ENCODE data around the gene SLC38A9.
"Not testable (repeated sequence)": the region's sequence is repeated elsewhere in the genome, so short reads cannot be mapped to it uniquely, and the experiment has no call there.

Gene SLC38A9

DNA sequence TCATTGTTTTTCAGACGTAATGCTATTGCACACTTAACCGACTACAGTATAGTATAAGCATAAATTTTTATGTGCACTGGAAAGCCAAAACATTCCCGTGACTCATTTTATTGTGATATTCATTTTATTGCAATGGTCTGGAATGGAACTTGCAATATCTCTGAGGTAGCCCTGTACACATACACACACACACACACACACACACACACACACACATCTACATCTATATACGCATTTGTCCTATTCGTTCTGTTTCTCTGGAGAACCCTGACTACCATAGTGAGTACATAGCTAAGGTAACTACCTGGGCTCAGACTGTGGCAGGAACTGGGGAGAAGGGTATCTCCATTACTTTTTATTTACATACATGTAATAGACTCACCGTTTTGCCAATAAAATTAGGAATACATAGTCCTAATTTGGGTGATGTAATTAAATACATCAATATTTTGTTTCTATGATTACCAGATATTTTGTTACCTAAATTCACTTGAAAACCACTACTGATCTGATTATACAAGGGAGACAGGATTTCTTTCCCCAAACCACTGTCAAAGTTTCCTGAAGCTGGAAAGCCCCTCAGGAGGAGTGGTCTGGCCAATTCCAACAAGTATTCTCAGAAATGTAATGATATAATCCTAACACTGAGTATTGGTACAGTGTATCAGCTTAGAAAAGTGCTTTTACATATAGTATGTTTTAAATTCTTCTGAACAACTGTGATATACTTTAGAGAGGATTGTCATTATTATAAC lies 103.4 kb downstream of the SLC38A9 start:
- no peak for DNase-seq

DNA sequence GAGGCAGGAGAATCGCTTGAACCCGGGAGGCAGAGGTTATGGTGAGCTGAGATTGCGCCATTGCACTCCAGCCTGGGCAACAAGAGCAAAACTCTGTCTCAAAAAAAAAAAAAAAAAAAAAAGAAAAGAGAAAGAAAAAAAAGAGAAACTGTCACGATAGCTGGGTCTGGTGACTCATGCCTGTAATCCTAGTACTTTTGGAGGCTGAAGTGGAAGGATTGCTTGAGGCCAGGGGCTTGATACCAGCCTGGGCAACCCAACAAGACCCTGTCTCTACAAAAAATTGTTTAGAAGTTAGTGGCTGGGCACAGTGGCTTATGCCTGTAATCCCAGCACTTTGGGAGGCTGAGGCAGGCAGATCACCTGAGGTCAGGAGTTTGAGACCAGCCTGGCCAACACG lies 104.8 kb downstream of the SLC38A9 start:
- DNase-seq = not testable (repeated sequence)

DNA sequence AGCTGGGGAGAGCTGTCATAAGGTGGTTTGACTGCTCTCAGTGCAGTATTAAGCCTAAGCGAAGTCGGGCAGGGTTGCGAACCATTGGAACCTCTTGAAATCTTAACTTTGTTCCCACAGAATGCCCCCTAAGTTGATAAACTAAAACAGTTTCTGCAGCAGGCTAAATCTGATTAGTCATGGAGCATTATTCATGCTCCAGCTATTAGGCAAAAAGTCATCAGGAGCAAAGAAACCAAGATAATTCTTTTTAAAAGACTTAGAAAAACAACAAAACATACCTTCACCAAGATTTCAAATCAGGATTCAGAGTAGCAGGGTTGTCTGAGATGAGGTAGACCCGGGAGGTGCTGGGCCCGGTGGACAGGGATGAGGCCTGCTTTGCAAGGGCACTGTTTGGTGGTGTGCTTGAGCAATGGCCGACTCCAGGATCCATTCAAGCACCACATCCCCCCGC lies 107.5 kb downstream of the SLC38A9 start:
- no peak for DNase-seq

DNA sequence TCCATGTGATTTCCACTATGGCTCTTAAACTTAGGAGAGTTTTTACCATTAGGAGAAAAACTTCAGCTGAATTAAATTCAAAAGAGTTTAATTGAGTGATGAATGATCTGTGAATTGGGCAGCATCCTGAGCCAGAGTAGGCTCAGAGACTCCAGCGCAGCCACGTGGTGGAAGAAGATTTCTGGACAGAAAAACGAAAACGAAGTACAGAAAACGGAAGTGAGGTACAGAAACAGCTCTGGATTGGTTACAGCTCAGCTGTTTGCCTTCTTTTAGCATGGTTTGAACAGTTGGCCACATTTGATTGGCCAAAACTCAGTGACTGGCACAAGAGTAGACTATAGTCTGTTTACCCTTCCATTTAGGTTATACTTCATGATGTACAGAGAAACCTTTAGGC lies 108.2 kb downstream of the SLC38A9 start:
- DNase-seq = no peak

DNA sequence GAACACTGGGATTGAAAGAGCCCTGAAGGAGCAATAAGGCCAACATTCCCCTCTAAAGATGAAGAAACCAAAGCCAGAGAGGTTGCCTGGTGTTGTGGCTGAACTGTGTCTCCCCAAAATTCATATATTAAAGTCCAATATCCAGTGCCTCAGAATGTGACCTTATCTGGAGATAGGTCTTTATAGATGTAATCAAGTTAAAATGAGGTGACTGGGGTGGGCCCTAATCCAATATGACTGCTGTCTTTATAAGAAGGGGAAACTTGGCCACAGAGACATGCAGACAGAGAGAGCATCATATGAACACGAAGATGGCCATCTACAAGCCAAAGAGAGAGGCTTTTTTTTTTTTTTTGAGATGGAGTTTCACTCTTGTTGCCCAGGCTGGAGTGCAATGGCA lies 110.5 kb downstream of the SLC38A9 start:
- DNase-seq = no peak

DNA sequence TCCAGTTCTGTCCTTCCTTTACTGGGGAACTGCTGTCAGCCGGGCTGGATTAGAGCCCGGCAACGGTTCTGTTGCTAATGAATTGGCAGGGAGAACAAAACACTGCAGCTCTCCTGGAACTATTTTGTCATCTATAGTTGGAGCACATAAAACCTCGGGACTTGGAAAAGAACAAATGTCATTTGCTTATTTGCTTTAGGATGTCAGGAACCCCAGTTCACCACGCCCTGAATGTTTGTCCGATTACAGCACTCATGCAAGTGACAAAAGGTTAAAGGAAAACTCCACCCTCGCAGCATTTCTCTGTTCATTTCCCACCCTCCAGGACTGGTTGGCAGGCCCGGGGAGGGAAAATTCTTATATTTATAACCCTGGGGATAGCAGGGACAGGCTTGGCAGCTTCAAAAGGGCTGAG lies 110.9 kb downstream of the SLC38A9 start:
- DNase-seq = no peak

DNA sequence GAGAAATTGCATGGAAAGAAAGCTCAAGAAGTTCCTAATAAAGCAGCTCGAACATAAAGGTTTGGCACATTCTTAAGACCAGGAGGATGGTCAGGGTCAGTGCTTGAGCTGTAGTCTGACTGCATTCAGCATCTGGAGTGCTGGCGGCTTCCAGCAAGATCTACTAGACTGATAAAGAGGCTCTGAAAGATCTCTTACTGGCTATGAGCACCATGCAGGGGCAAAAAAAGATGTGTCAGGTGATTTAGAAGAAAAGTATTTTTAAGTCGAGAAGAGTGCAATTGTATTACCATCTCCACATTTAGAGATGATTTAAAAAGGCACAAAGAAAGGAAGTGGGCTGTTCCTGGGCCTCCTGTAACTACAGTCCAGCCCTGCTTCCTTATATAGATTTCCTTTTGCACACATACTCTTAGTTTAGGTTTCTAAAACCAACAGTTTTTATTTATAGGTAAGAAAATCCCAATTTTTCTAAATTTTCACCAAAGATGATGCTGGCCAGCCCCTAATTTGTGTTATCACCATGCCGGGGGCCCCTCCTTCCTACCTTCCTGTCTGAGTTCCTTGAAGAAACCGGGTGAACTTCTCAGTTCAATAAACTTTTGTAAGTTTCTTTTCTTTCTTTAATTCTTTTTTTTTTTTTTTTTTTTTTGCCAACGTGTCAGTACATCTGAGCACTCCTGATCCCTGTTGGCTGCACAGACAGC lies 111.5 kb downstream of the SLC38A9 start:
- no peak for DNase-seq

DNA sequence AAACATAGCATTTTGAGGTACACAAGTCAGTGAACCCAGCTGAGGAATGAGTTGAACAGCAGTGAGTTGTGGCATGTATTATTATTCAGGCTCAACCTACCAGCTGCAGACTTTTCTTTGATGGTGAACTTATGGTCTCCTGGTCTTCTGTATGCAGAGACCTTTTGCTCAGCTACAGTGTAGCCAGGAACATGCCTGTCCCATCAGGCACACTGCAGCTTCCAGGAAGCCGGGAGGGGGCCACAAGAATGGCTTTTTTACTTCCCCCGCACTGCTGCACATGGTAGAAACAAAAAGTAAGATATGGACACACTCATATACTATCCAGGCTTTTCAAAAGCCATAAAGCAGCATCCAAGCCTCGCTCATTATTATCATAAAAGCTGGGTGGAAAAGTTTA lies 112.0 kb downstream of the SLC38A9 start:
- DNase-seq = no peak

DNA sequence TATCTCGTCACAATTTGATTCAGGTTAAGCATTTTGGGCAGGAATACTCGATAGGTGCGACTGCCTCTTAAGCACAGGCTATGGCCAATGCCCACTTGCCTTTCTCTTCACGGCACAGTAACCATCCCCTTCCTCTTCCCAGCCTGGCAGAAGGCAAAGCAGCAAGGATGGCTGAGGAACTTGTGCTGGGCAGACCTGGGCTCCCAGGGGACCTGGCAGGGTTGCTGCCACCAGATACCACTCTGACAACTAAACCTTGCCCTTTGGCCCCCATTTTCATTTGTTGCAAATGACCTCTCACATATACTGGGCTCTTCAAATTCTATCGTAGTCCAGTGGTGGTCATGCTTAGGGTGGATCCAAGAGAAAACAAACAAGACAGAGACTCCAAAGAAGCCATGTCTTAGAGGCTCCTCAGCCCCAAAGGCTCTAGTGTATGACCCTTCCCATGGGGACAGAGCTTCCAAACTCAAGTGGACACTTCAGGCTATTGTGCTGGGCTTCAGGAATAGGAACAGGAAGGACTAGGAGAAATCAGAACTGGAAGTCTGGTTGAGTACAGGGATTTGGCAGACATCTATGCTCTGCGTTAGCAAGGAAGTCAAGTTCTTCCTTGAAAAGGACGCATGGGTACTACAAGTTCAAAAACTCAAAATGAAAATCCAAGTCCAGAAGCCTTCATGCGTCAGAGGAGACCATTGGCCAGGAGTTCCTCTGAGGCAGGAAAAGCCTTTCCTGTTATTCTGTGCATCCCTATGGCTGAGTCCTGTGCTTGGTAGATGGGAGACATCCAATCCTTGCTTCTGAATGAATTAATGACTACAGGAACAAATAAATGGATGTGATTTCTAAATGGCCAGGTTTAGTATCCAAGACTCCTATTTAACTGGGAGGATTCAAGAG lies 112.7 kb downstream of the SLC38A9 start:
- DNase-seq = no peak

DNA sequence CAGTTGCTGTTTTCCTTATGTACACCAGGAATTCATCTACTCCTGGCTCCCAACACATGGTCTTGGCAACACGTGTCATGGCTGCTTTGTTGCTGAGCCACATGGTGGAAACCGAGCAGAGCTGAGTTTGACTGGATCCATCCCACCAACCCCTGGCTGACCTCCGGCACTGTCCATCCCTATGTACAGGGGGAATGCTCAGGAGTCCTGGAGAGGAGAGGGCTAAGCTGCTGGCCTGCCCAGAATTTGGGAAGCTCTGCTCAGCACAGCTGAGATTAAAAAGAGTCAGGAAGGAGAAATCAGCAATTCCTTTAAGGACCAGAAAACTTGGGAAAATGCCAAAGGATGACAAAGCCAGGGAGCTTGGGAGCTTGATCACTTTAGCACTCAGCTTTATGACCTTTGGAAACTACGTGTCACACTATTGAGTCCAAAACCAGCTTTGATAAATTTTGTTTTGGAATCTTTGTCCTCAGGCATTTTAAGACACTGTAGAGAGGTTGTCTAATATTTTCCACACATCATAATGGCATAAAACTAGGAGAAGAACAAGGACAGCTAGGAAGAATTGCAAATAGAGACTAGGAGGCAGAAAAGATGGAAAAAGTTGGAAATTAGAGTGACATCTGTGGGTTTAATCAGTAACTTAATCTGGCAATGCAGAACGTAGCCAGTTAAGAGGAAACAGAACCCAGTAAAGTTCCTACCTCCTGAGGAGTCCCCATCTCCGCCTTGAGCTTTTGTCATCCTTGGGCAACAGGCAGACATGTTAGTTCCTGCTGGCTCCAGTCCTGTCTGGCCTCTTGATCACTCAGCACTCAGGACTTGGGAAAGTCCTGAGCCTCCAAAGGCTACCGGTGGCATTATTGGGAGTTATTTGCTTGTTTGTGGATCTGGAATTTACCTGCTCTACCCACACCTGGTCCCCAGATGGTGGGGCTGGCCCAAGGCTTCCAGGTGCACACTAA lies 114.8 kb downstream of the SLC38A9 start:
- no peak for DNase-seq

DNA sequence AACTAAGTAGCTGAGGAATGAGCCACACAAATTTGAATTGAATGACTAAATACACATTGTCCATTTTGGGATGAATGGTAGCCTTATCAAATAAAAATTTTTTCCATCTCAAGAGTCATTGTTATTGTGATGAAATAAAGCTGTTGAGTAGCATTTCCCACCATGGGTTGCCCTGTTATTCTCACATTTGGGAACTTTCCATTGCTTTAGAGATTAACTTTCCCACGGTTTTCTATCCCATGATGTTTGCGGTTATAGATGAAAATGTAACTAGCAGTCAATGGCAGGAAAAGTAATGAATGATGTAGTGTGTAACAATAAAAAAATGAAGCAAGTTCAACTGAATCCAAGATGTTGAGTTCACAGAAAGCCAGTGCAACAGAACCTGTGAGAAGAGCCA lies 117.5 kb downstream of the SLC38A9 start:
- no peak for DNase-seq

DNA sequence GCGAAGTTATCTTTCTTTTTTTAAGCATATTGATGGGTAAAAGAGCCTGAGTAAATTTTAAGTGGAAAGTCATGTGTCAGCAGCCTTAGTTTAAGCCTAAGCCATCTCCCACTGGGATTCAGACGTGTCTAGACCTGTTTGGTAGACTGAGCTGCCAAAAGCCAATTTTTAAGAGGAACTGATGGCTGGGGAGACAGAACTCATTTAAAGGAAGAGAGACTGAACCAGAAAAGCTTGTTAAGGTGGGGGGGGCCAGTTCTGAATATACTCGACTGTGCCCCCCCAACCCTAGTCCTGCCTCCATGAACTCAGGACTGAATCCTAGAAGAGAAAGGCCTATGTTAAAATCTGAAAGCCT lies 119.0 kb downstream of the SLC38A9 start:
- no peak for DNase-seq

DNA sequence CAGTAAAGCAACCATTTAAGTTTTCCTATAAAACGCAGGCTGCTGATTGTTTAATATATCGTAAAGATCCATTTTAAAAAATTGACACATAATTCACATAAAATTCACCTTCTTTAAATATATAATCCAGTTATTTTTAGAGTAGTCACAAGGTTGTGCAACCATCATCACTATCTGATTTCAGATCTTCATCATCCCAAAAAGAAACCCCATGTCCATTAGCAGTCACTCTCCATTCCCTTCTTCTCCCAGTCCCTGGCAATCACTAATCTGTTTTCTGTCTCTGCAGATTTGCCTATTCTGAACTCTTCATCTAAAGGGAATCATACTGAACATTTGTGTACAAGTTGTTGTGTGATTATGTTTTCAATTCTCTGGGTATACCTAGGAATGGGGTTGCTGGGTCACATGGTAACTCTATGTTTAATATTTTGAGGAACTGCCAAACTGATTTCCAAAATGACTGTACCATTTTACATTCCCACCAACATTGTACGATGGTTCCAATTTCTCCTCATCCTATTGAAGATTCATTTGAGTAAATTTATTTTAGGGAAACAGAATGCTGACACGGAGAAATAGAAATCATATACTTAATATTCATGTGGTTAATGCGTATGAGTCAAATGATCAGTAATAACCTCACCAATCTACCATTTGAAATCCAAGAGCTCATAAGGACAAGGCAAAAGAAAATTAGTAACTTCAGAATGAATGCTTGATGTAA lies 119.6 kb downstream of the SLC38A9 start:
- no peak for DNase-seq

DNA sequence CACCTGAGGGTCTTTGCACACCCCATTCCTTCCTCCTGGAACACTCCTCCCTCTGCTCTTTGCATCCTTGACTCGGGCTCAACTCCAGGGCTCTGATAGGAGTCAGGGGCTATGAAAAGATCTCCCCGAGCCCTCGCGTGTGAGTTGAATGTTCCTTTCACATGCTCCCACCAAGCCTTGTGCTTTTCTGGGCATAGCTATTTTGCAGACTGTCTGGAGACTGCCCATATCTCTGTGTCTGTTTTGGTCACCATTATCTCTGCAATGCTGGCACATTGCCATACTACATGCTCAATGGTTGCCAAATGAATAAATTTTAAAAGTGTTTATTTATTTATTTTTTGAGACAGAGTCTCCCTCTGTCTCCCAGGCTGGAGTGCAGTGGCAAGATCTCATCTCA lies 120.4 kb downstream of the SLC38A9 start:
- no peak for DNase-seq

DNA sequence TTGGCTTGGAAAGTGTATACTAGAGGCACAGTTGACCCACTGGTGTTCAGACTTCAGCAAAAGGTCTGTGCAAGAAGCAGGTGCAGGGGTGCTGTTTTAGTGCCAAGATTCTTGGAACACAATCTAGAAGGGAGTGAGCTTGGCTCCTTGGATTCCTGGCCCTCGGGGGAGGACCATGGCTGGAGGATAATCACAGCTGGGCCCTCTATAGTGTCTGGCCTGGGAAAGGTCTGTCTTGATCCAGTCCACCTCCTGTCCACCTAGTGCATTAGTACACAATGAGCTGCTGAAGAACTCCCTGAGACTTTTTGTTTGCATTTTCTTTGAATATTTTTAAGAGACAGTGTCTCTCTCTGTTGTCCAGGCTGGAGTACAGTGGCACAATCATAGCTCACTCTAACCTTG lies 126.9 kb downstream of the SLC38A9 start:
- DNase-seq = no peak

DNA sequence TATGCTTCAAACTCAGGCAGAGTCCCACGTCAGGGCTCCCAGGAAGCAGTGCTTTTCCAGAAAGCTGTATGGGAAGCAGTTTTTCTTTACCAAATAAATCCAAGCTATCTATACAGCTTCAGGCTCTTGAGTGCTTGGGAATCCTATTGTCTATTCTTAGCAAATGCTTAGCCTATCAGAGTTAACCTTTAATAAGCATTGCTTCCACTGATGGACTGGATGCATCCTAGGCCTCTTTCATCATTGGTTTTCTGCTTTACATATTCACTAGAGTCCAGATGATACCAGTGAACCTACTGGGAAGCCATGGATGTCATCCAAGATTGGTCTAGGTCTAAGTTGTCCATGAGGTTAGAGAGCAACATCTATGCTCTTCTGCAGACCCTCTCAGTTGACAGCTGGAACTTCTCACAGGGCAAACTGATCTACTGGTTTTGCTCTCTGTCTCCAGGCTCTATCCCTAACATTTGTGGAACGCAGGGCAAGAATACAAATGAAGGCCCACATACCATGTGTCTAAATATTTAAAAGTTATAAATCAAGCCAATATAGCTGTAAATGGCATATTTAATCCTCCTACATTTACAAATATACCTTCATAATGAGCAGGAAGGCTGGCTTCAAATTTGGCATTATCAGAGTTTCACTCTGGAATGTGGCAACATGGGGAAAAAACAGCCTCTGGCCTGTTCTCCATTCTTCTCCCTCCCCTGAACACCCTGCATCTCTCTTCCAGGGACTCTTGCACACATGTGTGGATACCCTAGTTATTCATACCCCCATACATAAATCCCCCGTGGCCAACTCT lies 127.5 kb downstream of the SLC38A9 start:
- no peak for DNase-seq

DNA sequence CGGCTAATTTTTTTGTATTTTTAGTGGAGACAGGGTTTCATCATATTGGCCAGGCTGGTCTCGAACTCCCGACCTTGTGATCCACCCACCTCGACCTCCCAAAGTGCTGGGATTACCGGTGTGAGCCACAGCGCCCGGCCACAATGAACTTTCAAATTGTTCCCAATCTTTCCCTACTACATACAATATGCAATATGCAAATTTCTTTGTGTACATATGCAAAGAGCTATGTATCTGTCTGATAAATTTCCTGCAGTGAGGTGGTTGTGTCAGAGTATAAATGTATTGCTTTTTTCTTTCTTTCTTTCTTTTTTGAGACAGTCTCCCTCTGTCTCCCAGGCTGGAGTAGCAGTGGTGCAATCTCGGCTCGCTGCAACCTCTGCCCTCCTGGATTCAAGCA lies 128.5 kb downstream of the SLC38A9 start:
- DNase-seq = no peak

DNA sequence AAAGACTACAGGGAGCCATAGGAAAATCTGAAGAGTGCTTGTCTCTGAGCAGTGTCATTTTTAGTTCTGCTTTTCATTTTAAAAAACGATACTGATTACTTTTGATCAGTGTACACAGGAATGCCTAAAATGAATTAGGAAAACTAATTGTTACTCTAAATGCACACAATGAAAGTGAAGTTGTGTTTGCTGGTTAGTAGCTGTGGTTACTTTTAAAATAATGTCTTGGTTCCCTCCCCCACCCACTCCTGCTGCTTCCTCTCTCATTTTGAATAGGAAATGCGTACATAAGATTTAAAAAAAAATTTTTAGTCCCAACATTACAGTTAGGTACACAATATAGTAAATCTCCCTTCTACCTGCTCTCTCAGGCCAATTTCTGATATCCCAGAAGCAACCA lies 129.9 kb downstream of the SLC38A9 start:
- DNase-seq = no peak

DNA sequence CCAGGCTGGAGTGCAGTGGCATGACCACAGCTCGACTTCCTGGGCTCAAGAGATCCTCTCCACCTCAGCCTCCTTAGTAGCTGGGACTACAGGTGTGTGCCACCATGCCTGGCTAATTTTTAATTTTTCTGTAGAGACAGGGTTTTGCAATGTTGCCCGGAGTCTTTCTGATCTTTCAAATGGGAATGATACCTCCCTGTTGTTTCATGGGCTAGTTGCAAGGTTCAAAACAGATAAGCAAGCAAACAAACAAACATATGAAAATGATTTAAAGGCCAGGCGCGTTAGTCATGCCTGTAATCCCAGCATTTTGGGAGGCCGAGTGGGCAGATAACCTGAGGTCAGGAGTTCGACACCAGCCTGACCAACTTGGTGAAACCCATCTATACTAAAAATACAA lies 132.1 kb downstream of the SLC38A9 start:
- DNase-seq = no peak

DNA sequence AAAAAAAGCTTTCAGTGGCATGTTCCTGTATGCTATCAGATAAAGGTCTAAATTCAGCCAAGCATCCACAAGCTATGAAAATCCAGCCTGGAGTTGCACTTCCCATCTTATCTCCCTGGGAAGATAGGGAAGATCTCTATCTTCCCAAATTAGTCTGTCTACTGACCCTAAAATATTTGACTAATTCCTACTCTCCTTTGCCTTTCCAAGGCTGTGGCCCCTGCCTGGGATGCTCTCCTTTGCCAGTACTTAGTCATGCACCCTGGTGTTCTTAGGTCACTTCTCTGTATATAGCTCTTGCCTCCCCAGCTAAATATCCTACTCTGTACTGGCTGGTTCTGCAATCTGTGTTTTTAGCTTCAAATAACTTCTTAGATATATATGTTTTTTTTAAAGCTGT lies 133.4 kb downstream of the SLC38A9 start:
- DNase-seq = no peak

All from activated CD4-positive, alpha-beta T cell treated with anti-CD3 and anti-CD28 coated beads for 1 hour (primary cell).